Tibial nerve (tissue), 4 donors: Measurements from ENCODE around the gene SEPTIN12. TPM values are rescaled to one million over a fixed set of nuclear protein-coding genes. Genes with fewer than 3 reads are reported as not detected.

Experiments
- DNase-seq, 2 donors: peaks; one replicate each; pipeline ENCODE4 v3.0.0-alpha.2; 2019; ENCODE audit warnings: low spot score in 2 of 2
- H3K27ac ChIP-seq, 4 donors: fragments of 200-600 bp; sonication (generic) in 3 of 4; one replicate each; pipeline ENCODE4 v1.5.1; 2017 to 2019; ENCODE audit warnings: mild to moderate bottlenecking in 1 of 4
- H3K27me3 ChIP-seq, 2 donors: fragments of 200-600 bp; sonication (generic) in 1 of 2; one replicate each; pipeline versions ENCODE4 v1.5.1 to v1.6.0; 2017 to 2019
- H3K36me3 ChIP-seq, 3 donors: fragments of 200-600 bp; sonication (generic); one replicate each; pipeline ENCODE4 v1.5.1; 2018 to 2019
- H3K4me1 ChIP-seq, 4 donors: fragments of 200-600 bp; sonication (generic) in 3 of 4; one replicate each; pipeline ENCODE4 v1.5.1; 2017 to 2019
- H3K4me3 ChIP-seq, 4 donors: fragments of 200-600 bp; sonication (generic) in 3 of 4; one replicate each; pipeline ENCODE4 v1.5.1; 2017 to 2019; ENCODE audit warnings: mild to moderate bottlenecking in 1 of 4, moderate library complexity in 1 of 4
- H3K9me3 ChIP-seq, 4 donors: fragments of 200-600 bp; sonication (generic) in 3 of 4; one replicate each; pipeline ENCODE4 v1.5.1; 2017 to 2019
- EP300 ChIP-seq, 2 donors: sonication (generic); formaldehyde crosslinking; IDR thresholded peaks; one replicate each; pipeline ENCODE4 v1.6.1; 2017; ENCODE audit warnings: antibody characterized with exemption in 2 of 2, mild to moderate bottlenecking in 1 of 2
- POLR2A ChIP-seq, 2 donors: fragments of 450-650 bp; IDR thresholded peaks; one replicate each; pipeline ENCODE4 v1.6.1; 2017; ENCODE audit warnings: antibody characterized with exemption in 2 of 2, mild to moderate bottlenecking in 2 of 2, moderate library complexity in 2 of 2
- WGBS, 2 donors: methylation state at CpG; one replicate each; pipeline ENCODE4 v1.1.5; 2018; 5-methylcytosine and 5-hydroxymethylcytosine counted together
- total RNA-seq, 4 donors: library from RNA; depleted of rRNA; stranded (reverse); fragments of >200 nt; gene quantifications; one replicate each; pipeline ENCODE4 v1.1.0, GENCODE V29; 2016
- TF ChIP-seq, protein P1 (sequence below), 5 experiments: fragments of 200-600 bp in 3 of 5; fragments of 450-650 bp in 2 of 5; sonication (generic) in 3 of 5; IDR thresholded peaks; one replicate each; pipeline ENCODE4 v1.5.1; 2016 to 2019; ENCODE audit warnings: antibody characterized with exemption in 5 of 5, mild to moderate bottlenecking in 3 of 5, moderate library complexity in 2 of 5

The SEPTIN12 gene
- total RNA-seq, 4 donors from 2014 or later = not detected

DNA sequence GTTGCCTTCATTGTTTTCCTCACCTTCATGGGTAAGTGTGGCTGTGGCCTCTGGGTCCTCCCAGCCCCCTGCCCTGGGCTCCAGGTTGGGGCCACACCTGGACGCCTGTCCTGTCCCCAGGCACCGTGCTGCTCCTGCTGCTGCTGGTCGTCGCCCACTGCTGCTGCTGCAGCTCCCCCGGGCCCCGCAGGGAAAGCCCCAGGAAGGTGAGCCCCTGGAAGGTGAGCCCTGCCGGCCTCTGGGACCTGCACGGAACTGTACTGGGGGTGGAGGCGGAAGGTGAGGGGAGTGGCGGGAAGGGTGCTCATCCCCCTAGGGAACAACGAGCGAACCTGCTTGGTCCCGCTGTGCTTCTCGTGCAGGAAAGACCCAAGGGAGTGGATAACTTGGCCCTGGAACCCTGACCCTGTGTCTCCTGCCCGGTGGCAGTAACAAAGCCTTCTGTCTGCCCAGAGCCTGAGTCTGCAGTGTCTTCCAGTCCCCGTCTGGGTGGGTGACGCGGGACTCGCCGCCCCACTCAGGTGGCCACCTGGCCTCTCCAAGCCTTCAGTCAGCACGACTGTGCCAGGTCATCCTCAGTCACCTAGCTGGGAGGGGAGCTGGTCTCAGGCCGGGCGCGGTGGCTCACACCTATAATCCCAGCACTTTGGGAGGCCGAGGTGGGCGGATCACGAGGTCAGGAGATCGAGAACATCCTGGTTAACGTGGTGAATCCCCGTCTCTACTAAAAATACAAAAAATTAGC, 7.9 kb upstream of the SEPTIN12 start:
- H3K9me3 ChIP-seq = no peaks in the 10 kb centered on the region
- H3K4me3 ChIP-seq = peak overlapping the region in 1 of 4 donors; percentile 9
- TF ChIP-seq, protein P1, sequence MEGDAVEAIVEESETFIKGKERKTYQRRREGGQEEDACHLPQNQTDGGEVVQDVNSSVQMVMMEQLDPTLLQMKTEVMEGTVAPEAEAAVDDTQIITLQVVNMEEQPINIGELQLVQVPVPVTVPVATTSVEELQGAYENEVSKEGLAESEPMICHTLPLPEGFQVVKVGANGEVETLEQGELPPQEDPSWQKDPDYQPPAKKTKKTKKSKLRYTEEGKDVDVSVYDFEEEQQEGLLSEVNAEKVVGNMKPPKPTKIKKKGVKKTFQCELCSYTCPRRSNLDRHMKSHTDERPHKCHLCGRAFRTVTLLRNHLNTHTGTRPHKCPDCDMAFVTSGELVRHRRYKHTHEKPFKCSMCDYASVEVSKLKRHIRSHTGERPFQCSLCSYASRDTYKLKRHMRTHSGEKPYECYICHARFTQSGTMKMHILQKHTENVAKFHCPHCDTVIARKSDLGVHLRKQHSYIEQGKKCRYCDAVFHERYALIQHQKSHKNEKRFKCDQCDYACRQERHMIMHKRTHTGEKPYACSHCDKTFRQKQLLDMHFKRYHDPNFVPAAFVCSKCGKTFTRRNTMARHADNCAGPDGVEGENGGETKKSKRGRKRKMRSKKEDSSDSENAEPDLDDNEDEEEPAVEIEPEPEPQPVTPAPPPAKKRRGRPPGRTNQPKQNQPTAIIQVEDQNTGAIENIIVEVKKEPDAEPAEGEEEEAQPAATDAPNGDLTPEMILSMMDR (IDR thresholded peaks at IDR 0.05) = no peak
- TF ChIP-seq POLR2A (IDR thresholded peaks at IDR 0.05) (no peak), EP300 (IDR thresholded peaks at IDR 0.05) (no peak)
- 87 to 91% methylated on average over 21 to 26 of the region's 30 CpGs for WGBS, 2 donors
- H3K36me3 ChIP-seq = peaks cover 0 to 46% (median 0%) of the 10 kb centered on the region in 3 donors
- DNase-seq = no peak
- H3K27ac ChIP-seq = peak overlapping the region in 1 of 4 donors; percentile 56
- peaks cover 0 to 2% (median 0%) of the 10 kb centered on the region in 4 donors for H3K4me1 ChIP-seq
- no peaks in the 10 kb centered on the region for H3K27me3 ChIP-seq

DNA sequence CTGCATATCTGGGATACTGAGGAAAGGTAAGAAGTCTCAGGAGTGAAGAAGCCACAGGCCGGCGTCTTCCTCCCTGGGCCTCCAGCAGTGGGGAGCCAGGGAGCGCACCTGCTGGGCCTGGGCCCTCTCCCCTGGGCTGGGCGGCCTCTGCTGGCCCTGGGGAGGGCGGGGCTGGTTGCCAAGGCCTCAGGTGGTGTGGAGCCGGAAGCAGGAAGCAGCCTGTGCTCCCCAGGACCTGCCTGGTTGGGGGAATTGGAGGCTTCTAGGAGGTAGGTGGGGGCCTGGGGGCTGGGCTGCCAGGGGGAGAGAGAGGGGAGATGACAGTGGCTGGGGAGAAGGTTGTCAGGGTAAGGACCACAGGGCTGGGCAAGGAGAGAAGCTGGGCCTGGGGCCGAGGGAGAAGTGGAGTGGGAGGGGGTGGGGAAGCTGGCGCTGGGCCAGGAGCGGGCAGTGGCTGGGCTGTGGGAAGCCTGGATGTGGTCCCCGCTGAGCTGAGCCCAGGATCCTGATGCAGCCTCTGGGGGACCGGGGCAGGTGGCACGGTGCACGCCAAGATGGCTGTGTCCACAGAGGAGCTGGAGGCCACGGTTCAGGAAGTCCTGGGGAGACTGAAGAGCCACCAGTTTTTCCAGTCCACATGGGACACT, 7.2 kb upstream of the SEPTIN12 start, which contains the start of gene SMIM22:
Gene SMIM22, plus strand, starts transcription at position 189 of the 647 bp plus-strand sequence. Its CDS starts 366 bp downstream, at position 555.
- no peaks in the 10 kb centered on the region for H3K9me3 ChIP-seq
- TF ChIP-seq POLR2A (IDR thresholded peaks at IDR 0.05) (no peak), EP300 (IDR thresholded peaks at IDR 0.05) (no peak)
- TF ChIP-seq, protein P1 (IDR thresholded peaks at IDR 0.05) = no peak
- WGBS, 2 donors = 72 to 74% methylated on average over 13 to 14 of the region's 14 CpGs
- DNase-seq = no peak
- H3K27ac ChIP-seq = peak within 1 kb of the TSS in 1 of 4 donors; percentile 56
- H3K36me3 ChIP-seq = peaks cover 0 to 46% (median 0%) of the 10 kb centered on the region in 3 donors
- no peaks in the 10 kb centered on the region for H3K27me3 ChIP-seq
- peak within 1 kb of the TSS in 1 of 4 donors; percentile 9 for H3K4me3 ChIP-seq
- H3K4me1 ChIP-seq = no peaks in the 10 kb centered on the region

DNA sequence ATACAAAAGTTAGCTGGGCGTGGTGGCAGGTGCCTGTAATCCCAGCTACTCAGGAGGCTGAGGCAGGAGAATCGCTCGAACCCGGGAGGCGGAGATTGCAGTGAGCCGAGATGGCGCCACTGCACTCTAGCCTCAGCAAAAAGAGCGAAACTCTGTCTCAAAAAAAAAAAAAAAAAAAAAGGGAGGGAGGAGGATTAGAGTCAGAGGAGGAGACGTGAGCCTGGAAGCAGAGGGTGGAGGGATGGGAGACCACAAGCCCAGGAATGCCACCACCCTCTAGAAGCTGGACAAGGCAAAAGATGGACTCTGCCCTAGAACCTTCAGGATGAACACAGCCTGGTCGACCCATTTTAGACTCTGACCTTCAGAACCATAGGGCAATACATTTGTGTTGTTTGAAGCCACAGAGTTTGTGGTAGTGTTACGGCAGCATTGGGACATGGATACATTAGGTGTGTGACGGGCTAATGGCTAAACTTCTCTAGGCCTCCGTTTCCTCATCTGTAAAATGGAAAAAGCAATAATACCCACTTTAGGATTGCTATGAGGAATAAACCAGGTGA, 4.9 kb upstream of the SEPTIN12 start:
- Histone ChIP-seq H3K4me3 (no peak overlapping the region), H3K4me1 (no peaks in the 10 kb centered on the region), H3K36me3 (peaks cover 0 to 26% (median 0%) of the 10 kb centered on the region in 3 donors), H3K27me3 (no peaks in the 10 kb centered on the region), H3K27ac (no peak overlapping the region), H3K9me3 (no peaks in the 10 kb centered on the region)
- no peak for DNase-seq
- WGBS, 2 donors = 68 to 70% methylated on average over 13 of the region's 13 CpGs
- no peak for TF ChIP-seq EP300 (IDR thresholded peaks at IDR 0.05)
- no peak for TF ChIP-seq POLR2A (IDR thresholded peaks at IDR 0.05)
- TF ChIP-seq, protein P1 (IDR thresholded peaks at IDR 0.05) = no peak

DNA sequence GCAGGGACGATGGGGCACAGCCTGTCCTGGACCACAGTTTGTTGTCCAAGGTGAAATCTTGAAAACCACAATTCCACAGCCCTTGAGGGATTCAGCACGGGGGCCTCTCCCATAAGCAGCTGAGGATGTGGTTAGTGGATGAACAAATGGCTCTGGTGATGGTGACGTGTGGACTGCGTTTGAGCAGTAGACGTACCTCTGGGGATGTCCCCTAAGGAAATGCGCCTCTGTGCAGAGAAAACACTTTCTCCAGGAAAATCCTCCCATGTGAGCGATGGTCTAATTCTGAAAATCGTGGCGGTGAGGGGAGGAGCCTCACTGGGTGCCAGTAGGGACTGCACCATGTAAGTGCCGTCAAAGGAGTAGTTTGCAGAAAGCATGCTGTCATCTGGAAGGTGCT, 2.7 kb upstream of the SEPTIN12 start:
- TF ChIP-seq POLR2A (IDR thresholded peaks at IDR 0.05) (no peak), EP300 (IDR thresholded peaks at IDR 0.05) (no peak)
- TF ChIP-seq, protein P1 (IDR thresholded peaks at IDR 0.05) = no peak
- 73% methylated on average over 10 of the region's 10 CpGs for WGBS, 2 donors
- Histone ChIP-seq H3K27me3 (no peaks in the 10 kb centered on the region), H3K27ac (no peak overlapping the region), H3K36me3 (peaks cover 0 to 6% (median 0%) of the 10 kb centered on the region in 3 donors), H3K9me3 (no peaks in the 10 kb centered on the region), H3K4me3 (no peak overlapping the region), H3K4me1 (no peaks in the 10 kb centered on the region)
- DNase-seq = no peak

DNA sequence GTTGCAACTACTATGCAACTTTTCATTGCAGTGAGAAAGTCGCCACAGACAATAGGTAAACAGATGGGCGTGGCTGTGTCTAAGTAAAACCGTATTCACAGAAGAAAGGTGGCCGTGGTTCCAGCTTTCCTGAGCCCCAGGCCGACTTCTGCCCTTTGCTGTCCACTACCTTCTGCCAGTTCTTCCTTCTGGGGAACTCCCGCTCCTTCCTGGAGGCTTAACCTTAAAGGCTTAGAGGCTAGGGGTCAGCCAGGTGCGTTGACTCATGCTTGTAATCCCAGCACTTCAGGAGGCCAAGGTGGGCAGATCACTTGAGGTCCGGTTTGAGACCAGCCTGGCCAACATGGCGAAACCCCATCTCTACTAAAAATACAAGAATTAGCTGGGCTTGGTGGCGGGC, 2.1 kb upstream of the SEPTIN12 start:
- Histone ChIP-seq H3K4me3 (no peak overlapping the region), H3K27ac (no peak overlapping the region), H3K36me3 (no peaks in the 10 kb centered on the region), H3K4me1 (no peaks in the 10 kb centered on the region), H3K27me3 (no peaks in the 10 kb centered on the region), H3K9me3 (no peaks in the 10 kb centered on the region)
- TF ChIP-seq, protein P1 (IDR thresholded peaks at IDR 0.05) = no peak
- no peak for TF ChIP-seq EP300 (IDR thresholded peaks at IDR 0.05)
- TF ChIP-seq POLR2A (IDR thresholded peaks at IDR 0.05) = no peak
- WGBS, 2 donors = 83% methylated on average over 10 of the region's 10 CpGs
- no peak for DNase-seq
